ENCODE measurements around the gene KLHL42.

KLHL42 gene

GRCh38 chr12:27807063-27807703 is 27.1 kb downstream of the KLHL42 start:
- in situ Hi-C loops (cut with HindIII; ENCODE audit: low pct_ligation_motif_present, low pct_unique_long_range_greater_than_20kb, low sequenced_read_pairs): no loop called here
- no peak for DNase-seq

GRCh38 chr12:27808841-27809240 is 28.8 kb downstream of the KLHL42 start:
- no peak for DNase-seq
- in situ Hi-C loops (cut with HindIII; ENCODE audit: low pct_ligation_motif_present, low pct_unique_long_range_greater_than_20kb, low sequenced_read_pairs): no loop called here

GRCh38 chr12:27810756-27811155 is 30.7 kb downstream of the KLHL42 start:
- no peak for DNase-seq
- in situ Hi-C loops (cut with HindIII; ENCODE audit: low pct_ligation_motif_present, low pct_unique_long_range_greater_than_20kb, low sequenced_read_pairs): no loop called here

- DNase-seq: no peak
- in situ Hi-C loops (cut with HindIII; ENCODE audit: low pct_ligation_motif_present, low pct_unique_long_range_greater_than_20kb, low sequenced_read_pairs): no loop called here
Observed at GRCh38 chr12:27812502-27812901, 32.5 kb downstream of the KLHL42 start.

GRCh38 chr12:27814411-27814810 is 34.4 kb downstream of the KLHL42 start:
- no peak for DNase-seq

GRCh38 chr12:27814851-27815591 is 35.0 kb downstream of the KLHL42 start:
- no peak for DNase-seq
- in situ Hi-C loops (cut with HindIII; ENCODE audit: low pct_ligation_motif_present, low pct_unique_long_range_greater_than_20kb, low sequenced_read_pairs): no loop called here

More at GRCh38 chr12:27814411-27814810, 34.4 kb downstream of the KLHL42 start:
- in situ Hi-C loops (cut with HindIII; ENCODE audit: low pct_ligation_motif_present, low pct_unique_long_range_greater_than_20kb, low sequenced_read_pairs): no loop called here

- DNase-seq: no peak
- in situ Hi-C loops (cut with HindIII; ENCODE audit: low pct_ligation_motif_present, low pct_unique_long_range_greater_than_20kb, low sequenced_read_pairs): no loop called here
Observed at GRCh38 chr12:27817766-27818165, 37.7 kb downstream of the KLHL42 start.

GRCh38 chr12:27818401-27818918 is 38.4 kb downstream of the KLHL42 start:
- DNase-seq: no peak
- in situ Hi-C loops (cut with HindIII; ENCODE audit: low pct_ligation_motif_present, low pct_unique_long_range_greater_than_20kb, low sequenced_read_pairs): no loop called here

GRCh38 chr12:27820564-27820963 is 40.5 kb downstream of the KLHL42 start:
- DNase-seq: no peak
- in situ Hi-C loops (cut with HindIII; ENCODE audit: low pct_ligation_motif_present, low pct_unique_long_range_greater_than_20kb, low sequenced_read_pairs): no loop called here

GRCh38 chr12:27821259-27821973 is 41.4 kb downstream of the KLHL42 start:
- in situ Hi-C loops (cut with HindIII; ENCODE audit: low pct_ligation_motif_present, low pct_unique_long_range_greater_than_20kb, low sequenced_read_pairs): no loop called here
- peak; percentile 90 for DNase-seq

GRCh38 chr12:27822076-27822712 is 42.2 kb downstream of the KLHL42 start:
- peak; percentile 71 for DNase-seq
- in situ Hi-C loops (cut with HindIII; ENCODE audit: low pct_ligation_motif_present, low pct_unique_long_range_greater_than_20kb, low sequenced_read_pairs): no loop called here

GRCh38 chr12:27823038-27823437 is 43.0 kb downstream of the KLHL42 start:
- no peak for DNase-seq
- in situ Hi-C loops (cut with HindIII; ENCODE audit: low pct_ligation_motif_present, low pct_unique_long_range_greater_than_20kb, low sequenced_read_pairs): no loop called here

- in situ Hi-C loops (cut with HindIII; ENCODE audit: low pct_ligation_motif_present, low pct_unique_long_range_greater_than_20kb, low sequenced_read_pairs): no loop called here
- DNase-seq: no peak
Observed at GRCh38 chr12:27824126-27824842, 44.3 kb downstream of the KLHL42 start.

GRCh38 chr12:27826076-27826475 is 46.0 kb downstream of the KLHL42 start:
- no peak for DNase-seq
- in situ Hi-C loops (cut with HindIII; ENCODE audit: low pct_ligation_motif_present, low pct_unique_long_range_greater_than_20kb, low sequenced_read_pairs): no loop called here

- in situ Hi-C loops (cut with HindIII; ENCODE audit: low pct_ligation_motif_present, low pct_unique_long_range_greater_than_20kb, low sequenced_read_pairs): no loop called here
- DNase-seq: peak; percentile 25
Observed at GRCh38 chr12:27828196-27828595, 48.2 kb downstream of the KLHL42 start.

GRCh38 chr12:27838543-27839185 is 58.6 kb downstream of the KLHL42 start:
- DNase-seq: no peak
- in situ Hi-C loops (cut with HindIII; ENCODE audit: low pct_ligation_motif_present, low pct_unique_long_range_greater_than_20kb, low sequenced_read_pairs): no loop called here

GRCh38 chr12:27840229-27840999 is 60.4 kb downstream of the KLHL42 start:
- no peak for DNase-seq
- in situ Hi-C loops (cut with HindIII; ENCODE audit: low pct_ligation_motif_present, low pct_unique_long_range_greater_than_20kb, low sequenced_read_pairs): no loop called here
